ENCODE measurements around the gene IGHMBP2.

IGHMBP2 gene

GRCh38 chr11:68912254-68912653 lies 8.6 kb downstream of the IGHMBP2 start:
- H3K9ac ChIP-seq (ENCODE audit: insufficient read length) = no peak overlapping the region
- H3K27ac ChIP-seq = no peak overlapping the region
- DNase-seq (ENCODE audit: low read depth, low spot score) = no peak
- H3K9me3 ChIP-seq (ENCODE audit: low read depth, low read length) = no peaks in the 10 kb centered on the region
- peaks cover 64% of the 10 kb centered on the region for H3K36me3 ChIP-seq (ENCODE audit: insufficient read depth, low read length)
- H3K4me3 ChIP-seq = no peak overlapping the region
- TF ChIP-seq FOXP2 (optimal IDR thresholded peaks at IDR 0.05; ENCODE audit: control extremely low read depth, extremely low read length, insufficient read depth) = no peak
- TF ChIP-seq EZH2 (IDR thresholded peaks at IDR 0.05) = no peak
- no peak for TF ChIP-seq POLR2AphosphoS5 (IDR thresholded peaks at IDR 0.05; ENCODE audit: borderline replicate concordance, low read depth, low read length)

- H3K9ac ChIP-seq (ENCODE audit: insufficient read length) = no peak overlapping the region
- H3K36me3 ChIP-seq (ENCODE audit: insufficient read depth, low read length) = peaks cover 66% of the 10 kb centered on the region
- no peak for DNase-seq (ENCODE audit: low read depth, low spot score)
- no peaks in the 10 kb centered on the region for H3K9me3 ChIP-seq (ENCODE audit: low read depth, low read length)
- no peak overlapping the region for H3K4me3 ChIP-seq
- TF ChIP-seq EZH2 (IDR thresholded peaks at IDR 0.05) (no peak), FOXP2 (optimal IDR thresholded peaks at IDR 0.05; ENCODE audit: control extremely low read depth, extremely low read length, insufficient read depth) (no peak), POLR2AphosphoS5 (IDR thresholded peaks at IDR 0.05; ENCODE audit: borderline replicate concordance, low read depth, low read length) (no peak)
- H3K27ac ChIP-seq = no peak overlapping the region
These were observed 9.5 kb downstream of the IGHMBP2 start for GRCh38 chr11:68913188-68913587.

GRCh38 chr11:68914761-68915160 lies 11.1 kb downstream of the IGHMBP2 start:
- peaks cover 71% of the 10 kb centered on the region for H3K36me3 ChIP-seq (ENCODE audit: insufficient read depth, low read length)

GRCh38 chr11:68916439-68916838 lies 12.7 kb downstream of the IGHMBP2 start:
- no peak for DNase-seq (ENCODE audit: low read depth, low spot score)
- H3K36me3 ChIP-seq (ENCODE audit: insufficient read depth, low read length) = peaks cover 70% of the 10 kb centered on the region
- H3K9ac ChIP-seq (ENCODE audit: insufficient read length) = no peak overlapping the region
- TF ChIP-seq POLR2AphosphoS5 (IDR thresholded peaks at IDR 0.05; ENCODE audit: borderline replicate concordance, low read depth, low read length) (no peak), EZH2 (IDR thresholded peaks at IDR 0.05) (no peak), FOXP2 (optimal IDR thresholded peaks at IDR 0.05; ENCODE audit: control extremely low read depth, extremely low read length, insufficient read depth) (no peak)
- H3K9me3 ChIP-seq (ENCODE audit: low read depth, low read length) = no peaks in the 10 kb centered on the region
- H3K4me3 ChIP-seq = no peak overlapping the region
- no peak overlapping the region for H3K27ac ChIP-seq

More at GRCh38 chr11:68914761-68915160, 11.1 kb downstream of the IGHMBP2 start:
- H3K4me3 ChIP-seq = no peak overlapping the region
- no peaks in the 10 kb centered on the region for H3K9me3 ChIP-seq (ENCODE audit: low read depth, low read length)
- no peak for DNase-seq (ENCODE audit: low read depth, low spot score)
- no peak overlapping the region for H3K27ac ChIP-seq
- TF ChIP-seq POLR2AphosphoS5 (IDR thresholded peaks at IDR 0.05; ENCODE audit: borderline replicate concordance, low read depth, low read length) = no peak
- no peak for TF ChIP-seq FOXP2 (optimal IDR thresholded peaks at IDR 0.05; ENCODE audit: control extremely low read depth, extremely low read length, insufficient read depth)
- TF ChIP-seq EZH2 (IDR thresholded peaks at IDR 0.05) = no peak
- no peak overlapping the region for H3K9ac ChIP-seq (ENCODE audit: insufficient read length)

- Histone ChIP-seq H3K4me3 (no peak overlapping the region), H3K36me3 (ENCODE audit: insufficient read depth, low read length) (peaks cover 91% of the 10 kb centered on the region), H3K9ac (ENCODE audit: insufficient read length) (no peak overlapping the region), H3K9me3 (ENCODE audit: low read depth, low read length) (peaks cover 15% of the 10 kb centered on the region), H3K27ac (0 out of 2 replicates have a peak overlapping the region, but pooled peaks have one; percentile 25)
- no peak for DNase-seq (ENCODE audit: low read depth, low spot score)
- TF ChIP-seq FOXP2 (optimal IDR thresholded peaks at IDR 0.05; ENCODE audit: control extremely low read depth, extremely low read length, insufficient read depth) (no peak), POLR2AphosphoS5 (IDR thresholded peaks at IDR 0.05; ENCODE audit: borderline replicate concordance, low read depth, low read length) (no peak), EZH2 (IDR thresholded peaks at IDR 0.05) (no peak)
These were observed 19.9 kb downstream of the IGHMBP2 start for GRCh38 chr11:68923614-68924013.

- no peak overlapping the region for H3K9ac ChIP-seq (ENCODE audit: insufficient read length)
- TF ChIP-seq EZH2 (IDR thresholded peaks at IDR 0.05) = no peak
- no peak for TF ChIP-seq POLR2AphosphoS5 (IDR thresholded peaks at IDR 0.05; ENCODE audit: borderline replicate concordance, low read depth, low read length)
- TF ChIP-seq FOXP2 (optimal IDR thresholded peaks at IDR 0.05; ENCODE audit: control extremely low read depth, extremely low read length, insufficient read depth) = no peak
- no peak for DNase-seq (ENCODE audit: low read depth, low spot score)
- peaks cover 15% of the 10 kb centered on the region for H3K9me3 ChIP-seq (ENCODE audit: low read depth, low read length)
- peaks cover 91% of the 10 kb centered on the region for H3K36me3 ChIP-seq (ENCODE audit: insufficient read depth, low read length)
- no peak overlapping the region for H3K27ac ChIP-seq
- no peak overlapping the region for H3K4me3 ChIP-seq
These were observed 20.6 kb downstream of the IGHMBP2 start for GRCh38 chr11:68924073-68924925.

GRCh38 chr11:68925611-68926010 lies 21.9 kb downstream of the IGHMBP2 start:
- Histone ChIP-seq H3K36me3 (ENCODE audit: insufficient read depth, low read length) (peaks cover 90% of the 10 kb centered on the region), H3K9ac (ENCODE audit: insufficient read length) (no peak overlapping the region), H3K27ac (no peak overlapping the region), H3K4me3 (no peak overlapping the region), H3K9me3 (ENCODE audit: low read depth, low read length) (peaks cover 15% of the 10 kb centered on the region)
- TF ChIP-seq EZH2 (IDR thresholded peaks at IDR 0.05) (no peak), FOXP2 (optimal IDR thresholded peaks at IDR 0.05; ENCODE audit: control extremely low read depth, extremely low read length, insufficient read depth) (no peak), POLR2AphosphoS5 (IDR thresholded peaks at IDR 0.05; ENCODE audit: borderline replicate concordance, low read depth, low read length) (no peak)
- DNase-seq (ENCODE audit: low read depth, low spot score) = no peak

GRCh38 chr11:68927280-68928135 lies 23.8 kb downstream of the IGHMBP2 start:
- H3K9me3 ChIP-seq (ENCODE audit: low read depth, low read length) = peaks cover 15% of the 10 kb centered on the region
- no peak overlapping the region for H3K27ac ChIP-seq
- no peak for DNase-seq (ENCODE audit: low read depth, low spot score)
- TF ChIP-seq EZH2 (IDR thresholded peaks at IDR 0.05) (no peak), FOXP2 (optimal IDR thresholded peaks at IDR 0.05; ENCODE audit: control extremely low read depth, extremely low read length, insufficient read depth) (no peak), POLR2AphosphoS5 (IDR thresholded peaks at IDR 0.05; ENCODE audit: borderline replicate concordance, low read depth, low read length) (no peak)
- no peak overlapping the region for H3K9ac ChIP-seq (ENCODE audit: insufficient read length)
- peaks cover 74% of the 10 kb centered on the region for H3K36me3 ChIP-seq (ENCODE audit: insufficient read depth, low read length)
- H3K4me3 ChIP-seq = no peak overlapping the region

Data from SK-N-MC (cell line).